ENCODE measurements around the gene PTPRE. TPM values are rescaled to one million over a fixed set of nuclear protein-coding genes. Genes with fewer than 3 reads are reported as not detected.

PTPRE gene
- total RNA-seq, 1 donor from 2014 or later = 2.6 TPM

DNA sequence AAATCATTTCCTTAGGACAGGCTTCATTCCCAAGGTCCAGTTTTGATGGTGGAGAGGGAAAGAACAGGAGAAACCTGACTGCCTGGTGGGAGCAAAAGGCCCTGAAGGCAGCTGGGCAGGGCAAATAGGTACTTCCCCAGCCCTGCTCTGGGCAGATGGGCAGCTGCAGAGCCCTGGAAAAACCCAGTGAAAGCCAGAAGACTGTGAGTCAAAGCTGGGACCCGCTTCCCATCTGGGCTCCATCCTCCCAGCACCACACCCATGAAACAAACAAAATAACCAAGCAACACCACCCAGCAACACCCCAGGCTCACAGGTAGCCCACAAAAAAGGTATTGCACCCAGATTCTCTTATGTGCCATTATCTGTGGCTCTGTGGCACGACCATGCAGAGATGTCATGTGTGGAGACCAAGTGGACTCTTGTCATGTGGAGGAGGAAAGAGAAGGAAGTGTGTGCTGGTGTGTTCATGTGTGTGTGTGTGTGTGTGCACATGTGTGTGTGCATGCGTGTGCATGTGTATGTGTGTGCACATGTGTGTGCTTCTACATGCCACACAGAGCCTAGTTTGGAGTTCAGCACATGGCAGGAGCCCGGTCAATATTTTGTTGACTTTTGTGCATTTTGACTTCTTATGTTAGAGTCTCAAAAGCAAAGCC lies 24.0 kb upstream of the PTPRE start:
- DNase-seq (ENCODE audit: low spot score in 2 of 2, unreplicated experiment in 2 of 2) = no peak
- TF ChIP-seq, protein P1, sequence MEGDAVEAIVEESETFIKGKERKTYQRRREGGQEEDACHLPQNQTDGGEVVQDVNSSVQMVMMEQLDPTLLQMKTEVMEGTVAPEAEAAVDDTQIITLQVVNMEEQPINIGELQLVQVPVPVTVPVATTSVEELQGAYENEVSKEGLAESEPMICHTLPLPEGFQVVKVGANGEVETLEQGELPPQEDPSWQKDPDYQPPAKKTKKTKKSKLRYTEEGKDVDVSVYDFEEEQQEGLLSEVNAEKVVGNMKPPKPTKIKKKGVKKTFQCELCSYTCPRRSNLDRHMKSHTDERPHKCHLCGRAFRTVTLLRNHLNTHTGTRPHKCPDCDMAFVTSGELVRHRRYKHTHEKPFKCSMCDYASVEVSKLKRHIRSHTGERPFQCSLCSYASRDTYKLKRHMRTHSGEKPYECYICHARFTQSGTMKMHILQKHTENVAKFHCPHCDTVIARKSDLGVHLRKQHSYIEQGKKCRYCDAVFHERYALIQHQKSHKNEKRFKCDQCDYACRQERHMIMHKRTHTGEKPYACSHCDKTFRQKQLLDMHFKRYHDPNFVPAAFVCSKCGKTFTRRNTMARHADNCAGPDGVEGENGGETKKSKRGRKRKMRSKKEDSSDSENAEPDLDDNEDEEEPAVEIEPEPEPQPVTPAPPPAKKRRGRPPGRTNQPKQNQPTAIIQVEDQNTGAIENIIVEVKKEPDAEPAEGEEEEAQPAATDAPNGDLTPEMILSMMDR (IDR thresholded peaks at IDR 0.05; ENCODE audit: unreplicated experiment) = no peak
- Mint-ChIP-seq H3K27ac (no peak overlapping the region), H3K4me3 (no peak overlapping the region), H3K36me3 (no peaks in the 10 kb centered on the region), H3K27me3 (ENCODE audit: low read depth) (peaks cover 8% of the 10 kb centered on the region), H3K9me3 (no peaks in the 10 kb centered on the region), H3K4me1 (peaks cover 6% of the 10 kb centered on the region)

DNA sequence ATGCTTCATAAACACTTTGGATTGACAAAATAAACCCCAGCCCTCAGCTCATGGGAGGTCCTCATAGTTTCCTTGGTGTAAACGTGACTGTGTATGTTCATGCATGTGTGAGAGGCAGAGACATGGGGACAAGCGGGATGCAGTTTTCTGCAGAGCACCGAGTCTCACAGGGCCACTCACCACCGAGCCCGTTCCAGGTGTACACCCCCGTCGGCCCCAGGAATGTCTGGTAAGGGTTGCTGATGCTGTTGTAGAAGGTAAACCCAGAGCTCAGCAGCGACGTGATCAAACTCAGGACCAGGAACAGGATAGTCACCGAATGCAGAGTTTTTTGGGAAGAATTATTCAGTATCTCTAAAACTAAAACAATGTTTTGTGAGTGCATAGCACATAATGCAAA lies 23.4 kb upstream of the PTPRE start:
- Mint-ChIP-seq H3K4me1 (peaks cover 6% of the 10 kb centered on the region), H3K27me3 (ENCODE audit: low read depth) (peaks cover 10% of the 10 kb centered on the region), H3K9me3 (no peaks in the 10 kb centered on the region), H3K27ac (no peak overlapping the region), H3K36me3 (no peaks in the 10 kb centered on the region), H3K4me3 (no peak overlapping the region)
- TF ChIP-seq, protein P1 (IDR thresholded peaks at IDR 0.05; ENCODE audit: unreplicated experiment) = no peak
- no peak for DNase-seq (ENCODE audit: low spot score in 2 of 2, unreplicated experiment in 2 of 2)

DNA sequence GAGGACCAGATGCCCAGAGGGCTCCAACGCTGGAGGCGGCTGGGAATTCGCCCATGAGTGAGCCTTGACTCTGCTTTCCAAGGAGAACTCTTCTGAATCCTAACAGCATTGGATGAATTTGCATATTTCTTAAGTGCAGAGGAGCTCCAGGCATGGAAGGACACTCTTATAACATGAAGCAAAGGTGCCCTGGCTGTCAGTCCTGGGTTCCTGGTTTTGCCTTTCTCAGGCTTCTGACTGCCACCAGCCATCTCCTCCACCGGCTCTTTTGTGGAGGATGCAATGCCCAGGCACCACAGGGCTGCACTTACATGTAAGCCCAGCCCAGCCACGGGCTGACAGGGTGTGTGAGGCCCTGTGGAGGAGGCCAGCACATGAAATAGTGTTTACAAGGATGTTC lies 22.4 kb upstream of the PTPRE start:
- H3K9me3 Mint-ChIP-seq = no peaks in the 10 kb centered on the region
- peaks cover 6% of the 10 kb centered on the region for H3K4me1 Mint-ChIP-seq
- no peak for DNase-seq (ENCODE audit: low spot score in 2 of 2, unreplicated experiment in 2 of 2)
- H3K27ac Mint-ChIP-seq = no peak overlapping the region
- no peak overlapping the region for H3K4me3 Mint-ChIP-seq
- peaks cover 14% of the 10 kb centered on the region for H3K27me3 Mint-ChIP-seq (ENCODE audit: low read depth)
- TF ChIP-seq, protein P1 (IDR thresholded peaks at IDR 0.05; ENCODE audit: unreplicated experiment) = no peak
- no peaks in the 10 kb centered on the region for H3K36me3 Mint-ChIP-seq

DNA sequence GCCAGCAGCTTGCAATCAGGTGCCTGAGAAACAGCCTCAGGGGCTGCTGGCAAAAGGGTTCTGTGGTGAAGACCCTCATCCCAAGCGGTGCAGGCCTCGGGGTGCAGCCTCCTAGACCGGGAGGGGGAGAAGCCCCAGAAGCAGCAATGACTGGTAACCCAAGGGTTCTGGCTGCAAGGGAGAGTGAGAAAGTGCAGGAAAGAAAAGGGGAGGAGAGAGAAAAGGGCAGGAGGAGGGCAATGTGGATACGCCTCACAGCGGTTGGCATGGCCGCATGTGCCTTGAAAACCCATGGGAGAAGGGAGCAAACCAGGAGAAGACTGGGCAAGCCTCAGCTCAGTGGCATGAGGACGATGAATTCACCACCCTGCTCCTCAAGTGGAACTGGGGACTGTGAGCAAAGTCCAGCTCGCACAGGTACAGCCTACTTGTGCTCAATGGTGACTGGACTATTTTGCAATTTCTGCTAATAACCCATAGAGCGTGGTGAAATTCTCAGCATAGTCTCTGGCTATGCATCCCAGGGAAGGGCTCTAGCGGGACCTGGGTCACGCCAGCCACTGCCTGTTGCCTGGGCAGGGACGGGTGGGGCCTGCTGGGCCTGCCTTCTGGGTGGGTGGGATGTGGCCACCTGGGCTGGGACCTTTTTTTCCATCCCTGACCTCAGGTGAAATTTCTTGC lies 20.4 kb upstream of the PTPRE start:
- H3K36me3 Mint-ChIP-seq = no peaks in the 10 kb centered on the region
- DNase-seq (ENCODE audit: low spot score in 2 of 2, unreplicated experiment in 2 of 2) = no peak
- TF ChIP-seq, protein P1 (IDR thresholded peaks at IDR 0.05; ENCODE audit: unreplicated experiment) = no peak
- peaks cover 28% of the 10 kb centered on the region for H3K27me3 Mint-ChIP-seq (ENCODE audit: low read depth)
- H3K4me1 Mint-ChIP-seq = peaks cover 6% of the 10 kb centered on the region
- no peak overlapping the region for H3K27ac Mint-ChIP-seq
- no peaks in the 10 kb centered on the region for H3K9me3 Mint-ChIP-seq
- no peak overlapping the region for H3K4me3 Mint-ChIP-seq

DNA sequence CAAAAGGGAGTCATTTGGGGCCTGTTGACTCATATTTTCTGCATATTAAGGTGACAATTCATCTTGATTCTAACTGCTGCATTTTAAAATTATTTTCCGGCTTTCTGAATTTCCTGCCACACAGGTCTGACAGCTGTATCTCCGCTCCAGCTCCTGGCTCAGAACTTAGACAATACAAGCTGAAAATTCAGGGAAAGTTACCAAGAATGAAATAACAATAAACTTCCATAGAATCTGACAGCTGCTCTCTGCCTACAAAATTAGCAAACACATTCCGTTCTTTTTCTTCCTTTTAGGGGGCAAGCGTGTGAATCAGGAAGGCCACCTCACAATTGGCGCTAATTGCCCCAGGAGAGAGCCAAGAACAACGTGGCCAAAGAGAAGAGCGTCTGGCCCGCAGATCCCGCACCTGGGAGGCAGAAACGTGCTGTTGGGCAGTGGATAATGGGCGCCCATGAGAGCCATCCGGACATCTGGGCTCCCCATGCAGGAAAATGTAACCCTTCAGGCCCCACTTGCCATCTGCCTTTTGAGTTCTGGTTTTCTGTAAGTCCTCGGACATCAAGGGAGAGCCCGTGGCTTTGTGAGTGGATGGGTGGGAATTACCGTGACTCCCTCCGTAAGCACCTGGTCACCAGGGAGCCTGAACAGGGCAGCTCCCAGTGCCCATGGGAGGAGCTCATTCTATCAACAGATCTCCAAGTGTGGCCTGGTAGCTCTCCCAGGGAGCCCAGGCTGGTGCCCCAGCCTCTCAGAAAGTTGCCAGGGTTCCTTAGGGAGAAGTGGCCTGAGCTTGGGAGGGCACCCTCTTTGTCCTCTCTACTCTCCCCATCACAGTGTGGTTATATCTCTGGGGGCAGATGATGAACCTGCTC lies 19.1 kb upstream of the PTPRE start:
- no peaks in the 10 kb centered on the region for H3K36me3 Mint-ChIP-seq
- TF ChIP-seq, protein P1 (IDR thresholded peaks at IDR 0.05; ENCODE audit: unreplicated experiment) = no peak
- H3K4me3 Mint-ChIP-seq = no peak overlapping the region
- no peak for DNase-seq (ENCODE audit: low spot score in 2 of 2, unreplicated experiment in 2 of 2)
- peaks cover 6% of the 10 kb centered on the region for H3K4me1 Mint-ChIP-seq
- no peak overlapping the region for H3K27ac Mint-ChIP-seq
- no peaks in the 10 kb centered on the region for H3K9me3 Mint-ChIP-seq
- peaks cover 37% of the 10 kb centered on the region for H3K27me3 Mint-ChIP-seq (ENCODE audit: low read depth)

Data from mesothelial cell of epicardium (in vitro differentiated cells).